Activated CD4-positive, CD25-positive, alpha-beta regulatory T cell treated with anti-CD3 and anti-CD28 coated beads, Interleukin-2, amount 50 U/mL, for 72 hours (primary cell): ENCODE results near the gene DPM1.

Experiments used
- DNase-seq: peaks from one replicate; pipeline ENCODE4 v3.0.0; 2021

Gene DPM1

GRCh38 chr20:50957798-50958614 lies at the start of gene DPM1:
DPM1 (minus strand) TSS chr20:50958532; CDS start chr20:50958523, 9 bp downstream.
- DNase-seq, result peak; percentile 85

GRCh38 chr20:51005214-51005613 lies 46.9 kb upstream of the DPM1 start:
- no peak for DNase-seq

DNA sequence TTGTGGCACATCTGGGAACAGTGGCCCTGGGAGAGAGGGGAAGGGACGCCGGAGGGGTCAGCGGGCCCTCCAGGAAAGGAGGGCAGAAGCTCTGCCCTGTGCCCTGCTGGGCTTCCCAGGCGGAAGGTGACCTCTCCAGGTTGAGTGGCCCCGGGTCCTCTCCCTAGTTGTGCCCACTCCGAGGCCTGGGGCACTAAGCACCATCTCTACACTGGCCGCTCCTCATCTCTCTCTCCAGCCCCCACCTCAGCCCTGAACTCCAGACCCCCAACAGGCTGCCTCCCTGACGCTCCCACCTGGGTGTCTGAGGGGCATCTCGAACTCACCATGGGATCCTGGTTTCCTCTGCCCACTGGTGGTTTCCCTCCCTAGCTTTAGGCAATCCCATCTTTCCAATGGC lies 46.4 kb upstream of the DPM1 start:
- DNase-seq, result no peak

DNA sequence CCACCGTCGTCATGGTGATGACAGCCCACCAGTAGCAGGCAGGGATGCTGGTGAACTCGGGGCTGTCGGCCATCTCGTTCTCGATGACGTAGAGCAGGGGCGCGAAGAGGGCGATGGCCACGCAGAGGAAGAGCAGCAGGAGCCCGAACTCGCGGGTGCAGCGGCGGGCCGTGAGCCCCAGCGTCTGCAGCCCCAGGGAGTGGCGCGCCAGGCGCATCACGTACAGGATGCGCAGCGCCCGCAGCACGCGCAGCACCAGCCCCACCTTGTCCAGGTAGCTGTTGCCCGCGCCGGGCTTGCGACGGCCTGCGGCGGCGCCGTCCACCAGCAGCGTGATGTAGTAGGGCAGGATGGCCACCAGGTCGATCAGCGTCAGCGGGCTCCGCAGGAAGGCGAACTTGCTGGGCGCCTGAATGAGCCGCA lies 46.0 kb upstream of the DPM1 start:
- DNase-seq, result no peak

GRCh38 chr20:51003753-51004152 lies 45.4 kb upstream of the DPM1 start:
- DNase-seq, result no peak

DNA sequence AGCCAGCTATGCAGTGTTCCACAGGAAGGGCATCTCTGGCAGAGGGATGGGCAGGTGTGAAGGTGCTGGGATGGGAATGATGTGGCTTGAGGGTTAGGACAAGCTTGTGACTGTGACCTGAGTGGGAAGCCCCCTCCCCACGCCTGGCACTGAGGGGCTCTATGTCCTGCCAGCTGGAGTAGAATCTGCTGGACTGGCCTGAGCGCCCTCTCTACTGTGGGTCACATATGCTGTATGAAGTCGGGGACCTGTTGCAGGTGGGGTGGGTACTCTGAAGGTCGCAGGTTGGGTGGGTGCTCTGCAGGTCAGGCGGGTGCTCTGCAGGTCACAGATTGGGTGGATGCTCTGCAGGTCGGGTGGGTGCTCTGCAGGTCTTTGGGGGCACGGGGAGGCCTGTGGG lies 44.3 kb upstream of the DPM1 start:
- no peak for DNase-seq

- no peak for DNase-seq
Observed at GRCh38 chr20:51001430-51002265, 43.3 kb upstream of the DPM1 start.

DNA sequence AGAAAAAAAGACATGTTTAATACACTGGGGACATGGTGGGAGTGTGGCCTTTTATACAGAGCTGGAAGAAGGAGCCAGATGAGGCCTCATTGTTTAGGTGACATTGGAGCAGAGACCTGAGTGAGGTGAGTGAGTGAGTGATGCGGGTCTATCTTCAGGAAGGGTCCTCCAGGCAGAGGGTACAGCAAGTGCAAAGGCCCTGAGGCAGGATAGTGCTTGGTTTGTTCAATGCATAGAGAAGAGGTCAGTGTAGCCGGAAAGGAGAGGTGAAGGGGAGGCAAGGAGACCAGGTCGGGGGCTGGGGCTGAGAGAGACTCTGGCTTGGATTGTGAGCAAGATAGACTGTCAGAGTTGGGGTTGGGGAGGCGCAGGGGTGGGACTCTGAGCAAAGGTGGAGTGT lies 41.0 kb upstream of the DPM1 start:
- DNase-seq, result no peak

DNA sequence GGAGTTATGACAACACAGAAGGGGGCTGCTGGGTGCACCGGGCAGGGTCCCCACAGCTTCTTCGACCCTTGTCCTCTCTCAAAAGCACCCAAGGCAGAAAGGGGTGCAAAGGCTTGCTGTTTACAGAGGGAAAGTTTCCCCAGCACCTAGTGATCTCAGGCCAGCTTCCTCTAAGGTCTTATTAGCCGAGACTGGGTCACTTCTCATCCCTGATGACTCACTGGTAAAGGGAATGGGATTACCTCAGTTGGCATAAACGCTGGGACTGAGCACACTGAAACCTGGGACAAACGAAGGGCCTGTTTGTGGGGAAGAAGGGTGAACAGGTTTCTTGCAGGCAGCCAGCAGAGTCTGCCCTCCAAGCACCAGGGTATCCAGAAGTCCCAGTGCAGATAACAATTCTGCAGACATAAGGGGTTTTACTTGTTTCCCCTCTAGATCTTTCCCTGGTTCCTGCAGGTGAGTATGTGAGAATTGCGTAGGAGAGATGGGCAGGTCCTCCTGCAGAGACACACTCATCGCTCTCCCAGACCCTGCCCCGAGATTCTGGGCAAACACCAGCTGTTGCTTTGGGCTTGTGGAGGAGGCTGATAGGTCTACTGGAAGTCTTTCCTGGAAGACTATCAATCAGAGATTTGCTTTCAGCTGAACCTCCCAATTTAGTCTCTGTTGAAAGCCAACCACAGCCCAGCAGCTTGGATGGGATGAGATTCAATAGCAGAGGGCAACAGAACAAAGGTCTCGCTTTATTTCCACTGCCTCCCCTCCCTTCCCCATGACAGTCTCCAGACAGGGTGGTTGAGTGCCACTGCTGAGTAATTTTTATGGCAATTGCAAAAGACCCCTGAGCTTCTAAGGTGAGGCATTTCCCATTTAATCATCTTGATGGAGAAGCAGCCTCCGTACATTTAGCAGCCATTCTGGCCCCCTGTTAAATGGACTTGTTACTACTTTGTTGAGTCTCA lies 38.9 kb upstream of the DPM1 start:
- no peak for DNase-seq

- DNase-seq, result no peak
Observed at GRCh38 chr20:50995506-50995905, 37.2 kb upstream of the DPM1 start.

DNA sequence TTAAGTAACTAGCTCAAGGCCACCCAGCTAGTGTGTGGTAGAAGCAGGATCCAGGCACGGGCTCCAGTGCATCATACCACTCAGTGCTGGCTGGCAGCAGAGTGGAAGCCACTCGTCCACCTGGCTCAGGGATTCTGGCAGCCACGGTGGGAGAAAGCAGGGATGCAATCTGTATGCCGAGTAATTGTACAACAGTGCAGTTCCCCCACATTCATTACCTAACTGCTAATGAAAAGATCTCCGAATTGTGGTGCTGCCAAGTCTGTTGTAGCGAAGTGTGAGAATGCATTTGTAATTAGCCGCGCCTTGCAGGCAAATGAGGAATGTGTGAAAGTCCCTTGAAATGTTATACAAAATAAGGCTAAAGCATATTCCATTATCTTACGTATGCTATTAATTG lies 35.5 kb upstream of the DPM1 start:
- no peak for DNase-seq

- peak; percentile 46 for DNase-seq
Observed at GRCh38 chr20:50992733-50993457, 34.6 kb upstream of the DPM1 start.

- DNase-seq, result no peak
Observed at GRCh38 chr20:50992336-50992732, 34.0 kb upstream of the DPM1 start.

DNA sequence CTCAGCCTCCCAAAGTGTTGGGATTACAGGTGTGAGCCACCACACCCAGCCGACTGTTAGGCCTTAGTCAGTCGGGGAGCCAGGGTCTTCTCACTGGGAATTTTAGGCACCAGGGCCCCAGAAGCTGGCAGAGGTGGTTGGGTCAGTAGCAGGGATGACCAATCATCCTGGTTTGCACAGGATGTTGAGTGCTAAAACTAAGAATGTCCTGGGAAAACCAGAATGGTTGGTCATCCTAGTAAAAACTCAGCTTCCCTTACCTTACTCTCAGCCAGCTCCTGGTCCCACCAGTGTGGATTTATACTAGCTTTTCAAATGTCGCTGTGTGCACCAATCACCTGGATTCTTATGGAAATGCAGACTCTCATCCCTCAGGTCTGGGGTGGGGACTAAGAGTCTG lies 32.7 kb upstream of the DPM1 start:
- DNase-seq, result no peak

GRCh38 chr20:50987493-50988210 lies 29.3 kb upstream of the DPM1 start:
- peak; percentile 40 for DNase-seq

DNA sequence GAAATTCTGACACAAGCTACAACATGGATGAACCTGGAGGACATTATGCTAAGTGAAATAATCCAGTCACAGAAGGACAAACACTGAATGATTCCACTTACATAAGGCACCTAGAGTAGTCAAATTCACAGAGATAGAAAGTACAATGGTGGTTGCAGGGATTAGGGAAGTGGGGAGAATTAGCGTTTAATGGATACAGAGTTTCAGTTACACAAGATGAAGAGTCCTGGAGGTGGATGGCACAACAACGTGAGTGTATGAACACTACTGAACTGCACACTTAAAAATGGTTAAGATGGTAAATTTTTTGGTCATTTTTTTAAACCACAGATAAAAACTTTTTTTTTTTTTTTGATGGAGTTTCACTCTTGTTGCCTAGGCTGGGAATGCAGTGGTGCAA lies 25.0 kb upstream of the DPM1 start:
- no peak for DNase-seq

- DNase-seq, result no peak
Observed at GRCh38 chr20:50982363-50982762, 24.0 kb upstream of the DPM1 start.

GRCh38 chr20:50981714-50982048 lies 23.3 kb upstream of the DPM1 start:
- DNase-seq, result no peak

DNA sequence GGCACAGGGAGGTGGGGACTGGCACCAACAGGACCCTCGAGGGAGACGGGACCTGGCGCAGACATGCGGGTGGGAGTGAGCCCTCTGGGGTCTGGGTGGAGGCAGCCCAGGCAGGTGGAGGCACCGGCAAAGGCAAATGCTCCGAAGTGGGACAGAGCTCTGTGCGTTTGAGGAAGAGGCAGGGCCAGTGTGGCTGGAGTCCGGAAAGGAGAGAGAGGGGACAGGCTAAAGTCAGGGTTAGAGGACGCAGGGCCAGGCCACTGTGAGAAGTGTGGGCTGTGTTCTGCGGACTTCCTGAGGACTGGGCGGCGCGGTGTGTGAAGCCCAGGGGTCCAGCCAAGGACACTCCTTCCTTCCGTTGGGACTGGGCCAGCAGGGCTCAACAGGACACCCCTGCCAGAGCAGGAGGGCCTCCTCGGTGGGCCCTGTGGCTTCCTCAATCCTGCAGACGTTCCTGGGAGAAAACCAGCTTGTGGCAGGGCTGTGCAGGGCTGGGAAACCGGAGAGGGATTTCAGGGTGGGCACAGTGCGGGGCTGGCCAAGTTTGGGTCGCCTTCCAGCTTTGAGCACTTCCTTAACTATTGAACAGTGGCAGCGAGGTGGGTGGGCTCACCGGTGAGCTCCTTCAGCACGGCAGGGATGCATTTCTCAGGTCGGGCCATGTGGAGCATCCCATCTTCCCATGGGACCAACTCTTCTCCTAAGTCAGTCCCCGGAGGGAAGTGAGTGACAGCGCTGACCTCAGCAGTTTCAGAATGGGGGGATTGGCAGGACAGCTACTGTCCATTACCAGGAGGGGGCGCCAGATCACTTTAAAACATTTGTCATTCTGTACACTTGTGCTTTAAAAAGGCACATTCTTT lies 22.8 kb upstream of the DPM1 start:
- peak; percentile 60 for DNase-seq

DNA sequence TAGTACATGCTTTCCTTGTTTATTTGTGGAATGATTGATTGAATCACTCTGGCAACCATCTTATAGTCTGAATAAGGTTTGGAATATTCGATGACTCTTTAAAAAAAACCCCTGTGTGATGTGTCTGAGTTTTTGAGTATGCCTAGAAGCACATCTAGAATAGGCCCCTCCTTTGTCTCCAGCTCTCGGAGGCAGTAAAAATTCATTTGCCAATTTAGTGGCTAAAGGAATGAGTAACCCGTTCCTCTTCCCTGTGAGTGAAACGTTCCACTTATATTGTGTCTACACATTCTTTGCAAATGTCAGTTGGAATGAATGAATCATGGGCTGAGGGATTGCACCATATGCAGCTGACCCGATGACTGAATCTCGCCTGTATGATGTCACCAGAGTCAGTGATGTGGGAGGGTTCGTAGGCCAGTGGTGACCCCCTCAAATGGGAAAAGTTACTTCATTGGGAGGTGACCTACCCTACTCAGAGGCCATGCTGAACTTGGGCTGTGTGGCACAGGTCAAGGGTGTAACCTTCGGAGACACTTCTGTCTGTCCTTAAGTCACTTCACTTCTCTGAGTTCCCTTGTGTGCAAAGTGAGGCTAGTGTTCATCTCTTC lies 21.8 kb upstream of the DPM1 start:
- DNase-seq, result no peak
